Measurements from ENCODE around the gene TNIP2. TPM values are rescaled to one million over a fixed set of nuclear protein-coding genes. Genes with fewer than 3 reads are reported as not detected.

The TNIP2 gene
- total RNA-seq, 1 donor from 2014 or later = 33.7 TPM

DNA sequence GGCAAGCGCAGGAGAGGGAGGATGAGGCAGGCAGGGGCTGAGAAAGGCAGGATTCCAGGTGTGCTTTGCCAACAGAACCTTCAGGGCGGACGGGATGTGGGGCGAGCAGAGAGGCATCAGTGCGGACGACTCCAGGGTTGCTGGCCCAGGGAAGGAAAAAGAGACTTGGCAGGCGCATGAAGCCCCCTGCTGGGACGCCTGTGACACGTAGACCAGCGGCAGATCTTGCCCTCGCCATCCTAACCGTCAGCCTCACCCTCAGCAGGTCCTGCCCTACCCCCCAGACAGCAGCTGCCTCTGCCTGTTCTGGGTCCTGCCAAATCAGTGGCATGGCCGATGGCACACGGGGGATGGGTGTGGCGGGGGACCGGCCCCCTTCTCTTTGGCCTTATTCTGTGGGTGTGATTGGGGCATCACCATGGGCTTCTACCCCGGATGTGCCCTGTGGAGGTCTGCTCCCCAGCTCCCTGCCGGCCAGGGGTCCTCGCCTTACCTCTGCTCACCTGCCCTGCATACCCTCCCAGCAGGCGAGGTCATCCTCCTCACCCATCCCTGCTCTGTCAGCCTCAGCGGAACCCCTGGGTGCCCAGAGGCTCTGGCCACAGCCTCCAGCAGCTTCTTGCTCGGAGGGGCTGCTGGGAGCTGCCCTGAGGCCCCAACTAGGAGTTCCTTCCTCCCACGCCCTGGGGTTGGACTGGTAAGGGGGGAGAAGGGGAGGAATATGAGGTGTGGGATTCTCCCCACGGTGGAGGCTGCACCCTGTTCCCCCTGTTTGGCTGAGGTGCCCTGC, 33.9 kb upstream of the TNIP2 start:
- Mint-ChIP-seq H3K4me3 (ENCODE audit: unreplicated experiment) (no peak overlapping the region), H3K9me3 (ENCODE audit: unreplicated experiment) (no peaks in the 10 kb centered on the region), H3K4me1 (ENCODE audit: low read depth, unreplicated experiment) (peaks cover 5% of the 10 kb centered on the region), H3K27me3 (ENCODE audit: low read depth, unreplicated experiment) (peaks cover 4% of the 10 kb centered on the region), H3K27ac (ENCODE audit: unreplicated experiment) (no peak overlapping the region), H3K36me3 (ENCODE audit: low read depth, unreplicated experiment) (peaks cover 5% of the 10 kb centered on the region)
- no peaks in the 10 kb centered on the region for H3K27me3 ChIP-seq (ENCODE audit: insufficient read depth, low read length)
- no peak overlapping the region for H3K4me2 ChIP-seq (ENCODE audit: low read length)
- FAIRE-seq (no peak), DNase-seq (ENCODE audit: low read depth) (no peak)
- H2AFZ ChIP-seq (ENCODE audit: low read depth, low read length) = no peak overlapping the region
- H3K4me1 ChIP-seq (ENCODE audit: insufficient read depth, low read length) = peaks cover 14% of the 10 kb centered on the region
- H3K36me3 ChIP-seq (ENCODE audit: insufficient read depth, low read length) = no peaks in the 10 kb centered on the region
- TF ChIP-seq CTCF (IDR thresholded peaks at IDR 0.05; ENCODE audit: insufficient read depth, low read depth, low read length) (no peak), EZH2 (IDR thresholded peaks at IDR 0.05; ENCODE audit: insufficient read depth, low read length) (no peak)
- peaks cover 14% of the 10 kb centered on the region for H3K79me2 ChIP-seq (ENCODE audit: insufficient read depth, low read length)
- no peak overlapping the region for H3K4me3 ChIP-seq (ENCODE audit: insufficient read depth, low read depth, low read length)
- no peak overlapping the region for H3K9ac ChIP-seq (ENCODE audit: low read length)
- no peaks in the 10 kb centered on the region for H3K9me3 ChIP-seq (ENCODE audit: insufficient read depth, low read depth, low read length)
- no peaks in the 10 kb centered on the region for H4K20me1 ChIP-seq (ENCODE audit: insufficient read depth, low read length)
- H3K27ac ChIP-seq (ENCODE audit: low read depth, low read length) = no peak overlapping the region

- Mint-ChIP-seq H3K27ac (ENCODE audit: unreplicated experiment) (no peak overlapping the region), H3K9me3 (ENCODE audit: unreplicated experiment) (no peaks in the 10 kb centered on the region), H3K27me3 (ENCODE audit: low read depth, unreplicated experiment) (peaks cover 4% of the 10 kb centered on the region), H3K4me1 (ENCODE audit: low read depth, unreplicated experiment) (no peaks in the 10 kb centered on the region), H3K36me3 (ENCODE audit: low read depth, unreplicated experiment) (peaks cover 6% of the 10 kb centered on the region), H3K4me3 (ENCODE audit: unreplicated experiment) (no peak overlapping the region)
- Histone ChIP-seq H3K4me3 (ENCODE audit: insufficient read depth, low read depth, low read length) (no peak overlapping the region), H3K27ac (ENCODE audit: low read depth, low read length) (no peak overlapping the region), H2AFZ (ENCODE audit: low read depth, low read length) (no peak overlapping the region), H3K36me3 (ENCODE audit: insufficient read depth, low read length) (no peaks in the 10 kb centered on the region), H3K4me1 (ENCODE audit: insufficient read depth, low read length) (peaks cover 8% of the 10 kb centered on the region), H3K79me2 (ENCODE audit: insufficient read depth, low read length) (peaks cover 7% of the 10 kb centered on the region), H3K9me3 (ENCODE audit: insufficient read depth, low read depth, low read length) (no peaks in the 10 kb centered on the region), H3K27me3 (ENCODE audit: insufficient read depth, low read length) (no peaks in the 10 kb centered on the region), H3K9ac (ENCODE audit: low read length) (no peak overlapping the region), H4K20me1 (ENCODE audit: insufficient read depth, low read length) (no peaks in the 10 kb centered on the region), H3K4me2 (ENCODE audit: low read length) (no peak overlapping the region)
- no peak for TF ChIP-seq EZH2 (IDR thresholded peaks at IDR 0.05; ENCODE audit: insufficient read depth, low read length)
- DNase-seq (ENCODE audit: low read depth) (no peak), FAIRE-seq (no peak)
Observed at GRCh38 chr4:2789351-2789750, 33.2 kb upstream of the TNIP2 start.

DNA sequence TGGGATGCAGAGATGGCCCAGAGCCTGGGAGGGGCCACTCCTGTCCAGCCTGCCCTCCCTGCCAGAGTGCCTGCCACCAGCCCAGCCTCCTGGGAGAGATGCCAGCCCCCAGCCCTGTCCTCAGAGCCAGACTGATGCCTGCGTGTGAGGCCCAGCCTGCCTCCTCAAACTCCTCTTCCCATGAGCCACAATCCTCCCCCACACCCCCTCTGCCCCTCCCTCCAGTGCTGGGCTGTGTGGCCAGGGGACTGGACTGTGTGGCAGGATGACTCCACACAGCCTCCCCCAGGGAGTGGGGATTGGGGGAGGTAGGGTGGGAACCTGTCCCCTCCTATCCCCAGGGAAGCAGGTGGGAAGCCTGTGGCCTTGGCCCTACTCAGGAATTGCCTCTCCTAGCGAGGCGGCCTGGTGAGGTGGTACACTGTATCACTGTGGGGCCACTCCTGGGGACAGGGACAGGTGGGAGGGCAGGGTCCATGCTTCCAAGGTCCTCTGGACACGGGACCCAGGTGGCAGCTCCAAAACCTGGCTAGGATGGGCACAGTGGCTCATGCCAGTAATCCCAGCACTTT, 32.5 kb upstream of the TNIP2 start:
- TF ChIP-seq EZH2 (IDR thresholded peaks at IDR 0.05; ENCODE audit: insufficient read depth, low read length) (no peak), CTCF (IDR thresholded peaks at IDR 0.05; ENCODE audit: insufficient read depth, low read depth, low read length) (no peak)
- no peak overlapping the region for H3K27ac Mint-ChIP-seq (ENCODE audit: unreplicated experiment)
- H3K36me3 Mint-ChIP-seq (ENCODE audit: low read depth, unreplicated experiment) = peaks cover 8% of the 10 kb centered on the region
- no peak overlapping the region for H2AFZ ChIP-seq (ENCODE audit: low read depth, low read length)
- no peaks in the 10 kb centered on the region for H3K36me3 ChIP-seq (ENCODE audit: insufficient read depth, low read length)
- H3K9me3 Mint-ChIP-seq (ENCODE audit: unreplicated experiment) = peaks cover 3% of the 10 kb centered on the region
- H3K4me1 Mint-ChIP-seq (ENCODE audit: low read depth, unreplicated experiment) = no peaks in the 10 kb centered on the region
- FAIRE-seq = no peak
- peaks cover under 1% of the 10 kb centered on the region for H3K79me2 ChIP-seq (ENCODE audit: insufficient read depth, low read length)
- H3K27me3 ChIP-seq (ENCODE audit: insufficient read depth, low read length) = peaks cover 3% of the 10 kb centered on the region
- H3K9me3 ChIP-seq (ENCODE audit: insufficient read depth, low read depth, low read length) = no peaks in the 10 kb centered on the region
- H3K4me1 ChIP-seq (ENCODE audit: insufficient read depth, low read length) = peaks cover under 1% of the 10 kb centered on the region
- no peak overlapping the region for H3K4me3 ChIP-seq (ENCODE audit: insufficient read depth, low read depth, low read length)
- DNase-seq (ENCODE audit: low read depth) = no peak
- H3K27me3 Mint-ChIP-seq (ENCODE audit: low read depth, unreplicated experiment) = peaks cover 7% of the 10 kb centered on the region
- no peak overlapping the region for H3K27ac ChIP-seq (ENCODE audit: low read depth, low read length)
- H4K20me1 ChIP-seq (ENCODE audit: insufficient read depth, low read length) = no peaks in the 10 kb centered on the region
- H3K4me2 ChIP-seq (ENCODE audit: low read length) = no peak overlapping the region
- no peak overlapping the region for H3K9ac ChIP-seq (ENCODE audit: low read length)
- no peak overlapping the region for H3K4me3 Mint-ChIP-seq (ENCODE audit: unreplicated experiment)
